NB4 (cell line): ENCODE measurements around the gene AP4M1.

Experiments used
- DNase-seq: peaks from one replicate; pipeline ENCODE4 v3.0.0; 2010; ENCODE audit warnings: low read depth
- H3K4me3 ChIP-seq: one replicate; pipeline ENCODE4 v1.5.1; 2011; ENCODE audit warnings: mild to moderate bottlenecking, low read depth, low read length, moderate library complexity
- MYC ChIP-seq: IDR thresholded peaks from 2 replicates; pipeline ENCODE4 v1.6.1; 2011; ENCODE audit warnings: low read depth, low read length
- POLR2A ChIP-seq: IDR thresholded peaks from 2 replicates; pipeline ENCODE4 v1.6.1; 2011; ENCODE audit warnings: mild to moderate bottlenecking; ENCODE audit not compliant: insufficient read length; ENCODE audit errors: extremely low read depth
- TF ChIP-seq, protein P1 (sequence below): IDR thresholded peaks from one replicate; pipeline ENCODE4 v1.5.1; 2012; ENCODE audit warnings: low read depth, low read length
- TF ChIP-seq, protein P2 (sequence below): IDR thresholded peaks from 2 replicates; pipeline ENCODE4 v1.6.1; 2011; ENCODE audit warnings: low read depth, low read length

The AP4M1 gene

DNA sequence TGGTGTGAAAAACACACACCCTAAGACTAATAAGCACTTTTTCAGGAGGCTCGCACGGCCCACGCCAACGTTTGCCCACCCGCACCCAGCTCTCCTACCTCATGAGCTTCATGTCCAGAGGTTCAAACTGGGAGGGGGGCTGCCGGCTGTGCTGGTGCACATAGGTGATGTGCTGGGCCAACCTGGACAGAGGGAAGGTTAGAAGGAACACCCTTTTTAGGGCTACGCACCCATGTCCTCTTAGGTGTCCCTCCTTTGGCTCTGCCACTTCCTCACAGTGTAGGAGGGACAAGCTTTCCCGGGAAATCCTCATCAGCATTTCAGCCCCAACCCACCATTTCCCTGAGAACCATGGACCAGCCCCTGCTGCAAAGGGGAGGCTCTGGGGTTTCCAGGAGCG, 6.2 kb upstream of the AP4M1 start:
- TF ChIP-seq MYC (no peak), POLR2A (no peak)
- TF ChIP-seq, protein P1, sequence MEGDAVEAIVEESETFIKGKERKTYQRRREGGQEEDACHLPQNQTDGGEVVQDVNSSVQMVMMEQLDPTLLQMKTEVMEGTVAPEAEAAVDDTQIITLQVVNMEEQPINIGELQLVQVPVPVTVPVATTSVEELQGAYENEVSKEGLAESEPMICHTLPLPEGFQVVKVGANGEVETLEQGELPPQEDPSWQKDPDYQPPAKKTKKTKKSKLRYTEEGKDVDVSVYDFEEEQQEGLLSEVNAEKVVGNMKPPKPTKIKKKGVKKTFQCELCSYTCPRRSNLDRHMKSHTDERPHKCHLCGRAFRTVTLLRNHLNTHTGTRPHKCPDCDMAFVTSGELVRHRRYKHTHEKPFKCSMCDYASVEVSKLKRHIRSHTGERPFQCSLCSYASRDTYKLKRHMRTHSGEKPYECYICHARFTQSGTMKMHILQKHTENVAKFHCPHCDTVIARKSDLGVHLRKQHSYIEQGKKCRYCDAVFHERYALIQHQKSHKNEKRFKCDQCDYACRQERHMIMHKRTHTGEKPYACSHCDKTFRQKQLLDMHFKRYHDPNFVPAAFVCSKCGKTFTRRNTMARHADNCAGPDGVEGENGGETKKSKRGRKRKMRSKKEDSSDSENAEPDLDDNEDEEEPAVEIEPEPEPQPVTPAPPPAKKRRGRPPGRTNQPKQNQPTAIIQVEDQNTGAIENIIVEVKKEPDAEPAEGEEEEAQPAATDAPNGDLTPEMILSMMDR = no peak
- no peak for DNase-seq
- no peak overlapping the region for H3K4me3 ChIP-seq

DNA sequence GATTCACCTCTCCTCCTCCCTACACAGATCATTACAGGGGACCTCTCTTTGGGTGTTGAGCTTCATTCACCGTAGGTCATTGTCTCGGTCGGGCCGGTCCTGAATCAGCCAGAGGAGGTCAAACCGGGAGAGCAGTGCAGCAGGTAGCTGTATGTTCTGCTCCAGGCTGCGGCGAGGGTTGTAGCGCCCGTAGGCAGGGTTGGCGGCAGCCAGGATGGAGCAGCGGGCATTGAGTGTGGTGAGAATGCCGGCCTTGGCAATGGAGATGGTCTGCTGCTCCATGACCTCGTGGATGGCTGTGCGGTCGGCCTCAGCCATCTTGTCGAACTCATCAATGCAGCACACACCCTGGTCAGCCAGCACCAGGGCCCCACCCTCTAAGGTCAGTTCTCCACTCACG, 5.7 kb upstream of the AP4M1 start:
- H3K4me3 ChIP-seq = no peak overlapping the region
- DNase-seq = no peak
- TF ChIP-seq MYC (no peak), POLR2A (no peak)
- TF ChIP-seq, protein P1 = no peak
- TF ChIP-seq, protein P2, sequence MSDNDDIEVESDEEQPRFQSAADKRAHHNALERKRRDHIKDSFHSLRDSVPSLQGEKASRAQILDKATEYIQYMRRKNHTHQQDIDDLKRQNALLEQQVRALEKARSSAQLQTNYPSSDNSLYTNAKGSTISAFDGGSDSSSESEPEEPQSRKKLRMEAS = no peak

DNA sequence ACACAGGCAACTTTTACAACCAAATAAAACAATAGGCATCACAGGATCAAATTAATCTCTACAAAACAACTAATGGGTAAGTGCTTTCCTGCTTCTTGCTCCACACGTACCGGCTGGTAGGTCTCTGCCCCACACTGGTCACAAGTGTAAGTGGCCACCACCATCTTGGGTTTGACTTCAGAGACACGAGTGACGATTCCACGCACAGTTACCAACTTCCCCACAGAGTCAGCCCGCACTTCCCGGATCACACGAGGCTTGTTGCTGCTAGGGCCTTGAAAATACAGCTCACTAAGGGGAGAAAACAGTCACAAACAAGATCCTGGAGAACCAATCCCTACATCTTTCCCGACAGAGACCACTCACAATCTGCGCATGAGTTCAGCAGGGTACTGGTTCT, 2.5 kb upstream of the AP4M1 start:
- TF ChIP-seq MYC = no peak
- TF ChIP-seq POLR2A = no peak
- TF ChIP-seq, protein P1 = no peak
- no peak for DNase-seq
- peak overlapping the region; percentile 99 for H3K4me3 ChIP-seq

DNA sequence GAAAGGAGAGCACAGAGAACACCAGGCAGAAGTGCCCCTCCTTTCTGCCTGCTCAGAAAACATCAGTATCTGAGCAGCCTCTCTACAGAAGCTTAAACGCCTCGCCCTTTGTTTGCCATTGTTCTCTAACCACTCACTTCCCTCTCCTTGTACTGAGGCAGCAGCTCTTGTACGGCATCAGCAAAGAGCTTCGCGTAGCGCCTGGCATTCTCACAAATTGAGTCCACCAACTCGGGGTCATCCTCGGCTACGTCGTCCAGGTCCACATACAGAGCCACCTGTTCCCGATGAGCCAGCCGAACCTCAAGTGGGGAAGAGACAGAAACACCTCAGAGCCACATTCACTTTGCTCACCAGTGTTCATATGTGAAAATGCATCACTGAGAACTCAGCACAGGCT, 2.0 kb upstream of the AP4M1 start:
- no peak for DNase-seq
- no peak; the same call in 1 of the 2 replicates for TF ChIP-seq MYC
- TF ChIP-seq, protein P1 = no peak
- TF ChIP-seq POLR2A = no peak
- TF ChIP-seq, protein P2 = no peak
- peak overlapping the region; percentile 99 for H3K4me3 ChIP-seq

DNA sequence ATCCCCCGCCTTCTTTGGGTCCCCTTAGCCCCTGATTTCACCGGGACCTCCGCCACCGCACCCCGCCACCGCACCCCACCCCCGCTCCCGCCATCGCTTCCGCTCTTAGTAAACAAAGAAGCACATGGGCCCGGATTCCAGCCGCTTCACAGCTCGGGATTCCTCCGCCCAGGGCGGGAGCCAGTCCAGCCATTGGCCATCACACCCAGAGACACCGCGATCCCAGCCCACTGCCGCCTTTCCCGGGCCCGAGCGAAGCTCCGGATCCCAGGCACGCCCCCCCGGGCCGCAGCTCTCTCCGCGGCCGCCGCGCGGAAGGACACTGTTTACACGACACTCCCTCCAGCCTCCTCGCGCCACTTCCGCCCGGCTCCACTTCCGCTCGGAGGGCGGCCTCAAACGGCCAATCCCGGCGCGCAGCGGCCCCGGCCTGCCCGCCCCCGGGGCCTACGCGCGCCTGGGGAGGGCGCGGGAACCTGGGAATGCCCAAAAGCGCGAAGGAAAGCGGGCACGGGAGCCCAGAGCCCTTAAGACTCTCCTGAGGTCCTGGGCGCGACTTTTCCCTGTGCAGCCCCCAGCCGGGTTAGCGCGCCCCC, 925 bp upstream of the AP4M1 start:
- peak; percentile 98 for DNase-seq
- TF ChIP-seq, protein P2 = peak; percentile 95
- TF ChIP-seq, protein P1 = no peak
- TF ChIP-seq POLR2A (no peak), MYC (peak; percentile 97)
- H3K4me3 ChIP-seq = peak overlapping the region; percentile 99
